Fibroblast of villous mesenchyme (primary cell): ENCODE data around the gene NECTIN1. TPM values are rescaled to one million over a fixed set of nuclear protein-coding genes. Genes with fewer than 3 reads are reported as not detected.

Source experiments
- DNase-seq: peaks from one replicate; pipeline ENCODE4 v3.0.0-alpha.2; 2010; ENCODE audit warnings: low read depth
- H3K4me3 ChIP-seq: 2 replicates; pipeline ENCODE4 v1.5.1; 2011; ENCODE audit warnings: low read depth, mild to moderate bottlenecking, low read length
- CTCF ChIP-seq: IDR thresholded peaks from 2 replicates; pipeline ENCODE4 v1.5.1; 2012; ENCODE audit warnings: low read depth, mild to moderate bottlenecking, low read length; ENCODE audit not compliant: insufficient read depth
- total RNA-seq: library from RNA; depleted of rRNA; stranded (reverse); fragments of >200 nt; gene quantifications from 2 replicates; pipeline ENCODE4 v1.2.3, GENCODE V29; 2012

Gene NECTIN1
- total RNA-seq, 1 donor: 3.9 TPM

GRCh38 chr11:119709171-119709570 lies 19.8 kb downstream of the NECTIN1 start:
- DNase-seq: no peak
- no peak overlapping the region for H3K4me3 ChIP-seq
- no peak for TF ChIP-seq CTCF

- no peak for DNase-seq
- no peak overlapping the region for H3K4me3 ChIP-seq
- no peak for TF ChIP-seq CTCF
These were observed 20.6 kb downstream of the NECTIN1 start for GRCh38 chr11:119708384-119708783.

DNA sequence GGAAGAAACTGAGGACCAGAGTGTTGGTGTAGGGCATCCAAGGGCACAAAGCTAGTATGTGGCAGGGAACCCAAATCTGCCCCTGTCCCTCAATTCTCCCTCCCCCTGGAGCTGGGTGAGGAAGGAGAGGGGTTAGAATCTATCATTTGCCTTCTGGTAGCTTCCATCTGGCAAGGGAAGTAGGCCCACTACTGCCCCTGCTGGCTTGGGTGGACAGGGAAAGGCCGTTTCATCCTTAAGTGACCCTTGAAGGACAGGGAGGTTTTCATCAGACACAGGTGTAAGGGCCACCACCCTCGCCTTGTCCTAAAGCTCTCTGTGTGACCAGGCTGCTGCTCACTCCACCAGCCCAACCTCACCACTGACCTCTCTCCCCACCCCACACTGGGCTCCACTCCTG lies 22.1 kb downstream of the NECTIN1 start:
- no peak for DNase-seq
- peak; percentile 31 for TF ChIP-seq CTCF
- no peak overlapping the region for H3K4me3 ChIP-seq

GRCh38 chr11:119706029-119706428 lies 23.0 kb downstream of the NECTIN1 start:
- DNase-seq: no peak
- TF ChIP-seq CTCF: no peak
- no peak overlapping the region for H3K4me3 ChIP-seq

DNA sequence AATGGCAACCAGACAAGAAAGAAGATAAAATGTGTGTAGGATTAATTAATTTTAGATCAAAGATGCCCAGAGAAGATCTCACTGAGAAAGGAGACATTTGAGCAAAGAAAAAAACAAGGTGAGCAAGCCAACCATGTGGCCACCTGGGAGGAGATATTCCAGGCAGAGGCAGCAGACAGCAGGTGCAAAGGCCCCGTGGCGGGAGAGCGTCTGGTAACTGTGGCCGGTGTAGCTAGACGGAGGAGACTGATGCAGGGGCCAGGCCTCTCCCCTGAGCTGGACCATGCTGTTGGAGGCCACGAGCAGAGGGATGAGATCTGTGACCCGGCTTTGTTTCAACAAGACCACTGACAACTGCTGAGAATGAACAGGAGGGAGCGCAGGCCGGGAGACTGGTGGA lies 23.6 kb downstream of the NECTIN1 start:
- no peak for TF ChIP-seq CTCF
- H3K4me3 ChIP-seq: no peak overlapping the region
- no peak for DNase-seq

GRCh38 chr11:119704849-119705248 lies 24.2 kb downstream of the NECTIN1 start:
- DNase-seq: no peak
- no peak overlapping the region for H3K4me3 ChIP-seq
- TF ChIP-seq CTCF: no peak
